Renal cortical epithelial cell (primary cell): ENCODE data around the gene NDST1. TPM values are rescaled to one million over a fixed set of nuclear protein-coding genes. Genes with fewer than 3 reads are reported as not detected.

Experiments
- DNase-seq: peaks from one replicate; pipeline ENCODE4 v3.0.0-alpha.2; 2011; ENCODE audit warnings: low read depth
- total RNA-seq: library from RNA; depleted of rRNA; stranded (reverse); fragments of >200 nt; gene quantifications from 2 replicates; pipeline ENCODE4 v1.2.3, GENCODE V29; 2014

The NDST1 gene
- total RNA-seq, 1 donor from 2014 or later, result 225 TPM

DNA sequence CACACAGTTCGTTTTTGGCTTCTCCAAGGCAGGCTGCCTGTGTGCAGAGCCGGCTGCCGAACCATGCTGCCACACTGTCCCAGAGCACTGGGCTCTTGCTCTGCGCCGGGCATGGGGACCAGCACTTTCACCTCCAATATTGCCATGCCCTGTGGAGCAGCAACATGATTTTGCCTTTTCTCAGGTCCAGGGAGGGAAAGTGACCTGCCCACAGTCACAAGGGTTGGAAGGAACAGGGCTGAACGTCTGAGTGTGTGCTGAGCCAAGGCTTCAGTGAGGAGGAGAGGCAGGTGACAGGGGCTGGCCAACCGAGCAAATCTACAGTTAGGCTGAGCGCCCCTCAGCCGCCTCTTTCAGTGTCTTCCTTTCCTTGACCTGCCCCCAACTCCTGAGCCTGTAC lies 98.5 kb downstream of the NDST1 start:
- no peak for DNase-seq

DNA sequence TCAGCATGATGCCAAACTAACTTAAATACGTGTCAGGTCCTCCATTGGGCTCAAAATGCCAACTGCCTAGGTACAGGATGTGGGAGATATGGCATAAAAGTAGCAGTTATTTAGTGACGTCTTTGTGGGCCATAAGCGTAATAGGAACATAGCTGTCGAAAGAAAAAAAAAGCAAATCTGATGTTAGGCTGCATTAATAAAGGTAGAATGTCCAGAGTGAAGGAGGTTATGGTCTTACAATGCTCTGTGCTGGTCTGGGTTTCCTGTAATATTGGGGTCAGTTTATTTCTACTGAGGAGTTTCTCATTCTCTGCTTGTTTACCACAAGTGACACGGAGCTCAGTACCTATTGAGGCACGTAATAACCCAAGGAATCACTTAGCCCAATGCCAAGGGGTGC lies 99.2 kb downstream of the NDST1 start:
- no peak for DNase-seq

Other genes with a start within 250 kb of the NDST1 start
- 0.15 TPM in 1 of 2 replicates, not detected in the other for gene CAMK2A, start 218.4 kb upstream of the NDST1 start, total RNA-seq
- gene ARSI, start 205.2 kb upstream of the NDST1 start, total RNA-seq, result 7.3 and 11.7 TPM in 2 replicates
- 11.6 and 22.0 TPM in 2 replicates for gene TCOF1, start 150.4 kb upstream of the NDST1 start, total RNA-seq
- gene CD74, start 95.2 kb upstream of the NDST1 start, total RNA-seq, result 25.4 and 42.5 TPM in 2 replicates
- 1,285 and 3,835 TPM in 2 replicates for gene RPS14, start 58.4 kb upstream of the NDST1 start, total RNA-seq
- 3.3 and 23.1 TPM in 2 replicates for gene SYNPO, start 132.5 kb downstream of the NDST1 start, total RNA-seq
- gene MYOZ3, start 153.1 kb downstream of the NDST1 start, total RNA-seq, result 0.45 and 0.87 TPM in 2 replicates
- gene RBM22, start 192.9 kb downstream of the NDST1 start, total RNA-seq, result 17.9 and 39.1 TPM in 2 replicates